Upper lobe of left lung (tissue), 4 donors: Measurements from ENCODE around the gene SIL1.

Source experiments
- CTCF ChIP-seq, 6 experiments: fragments of 450-650 bp in 4 of 6; fragments of 200-600 bp in 2 of 6; sonication (generic) in 2 of 6; IDR thresholded peaks; one replicate each; pipeline ENCODE4 v1.5.1; 2016 to 2019; ENCODE audit warnings: antibody characterized with exemption in 6 of 6
- EP300 ChIP-seq, 4 donors: sonication (generic); formaldehyde crosslinking; IDR thresholded peaks; one replicate each; pipeline ENCODE4 v1.5.1; 2017; ENCODE audit warnings: antibody characterized with exemption in 4 of 4, control low read depth in 2 of 4
- POLR2A ChIP-seq, 4 donors: fragments of 450-650 bp; IDR thresholded peaks; one replicate each; pipeline ENCODE4 v1.5.1; 2016 to 2017; ENCODE audit warnings: antibody characterized with exemption in 4 of 4, mild to moderate bottlenecking in 2 of 4
- POLR2AphosphoS5 ChIP-seq, 2 donors: sonication (generic); formaldehyde crosslinking; IDR thresholded peaks; one replicate each; pipeline ENCODE4 v1.5.1; 2017; ENCODE audit warnings: antibody characterized with exemption in 2 of 2

- no peak for TF ChIP-seq CTCF (IDR thresholded peaks at IDR 0.05)
- TF ChIP-seq POLR2A (IDR thresholded peaks at IDR 0.05), result no peak
- TF ChIP-seq EP300 (IDR thresholded peaks at IDR 0.05), result no peak
- TF ChIP-seq POLR2AphosphoS5 (IDR thresholded peaks at IDR 0.05), result no peak
These were observed 236.4 kb downstream of the SIL1 start for GRCh38 chr5:138961729-138962128.
